ENCODE results near the gene ASPA.

ASPA gene

GRCh38 chr17:3549610-3550162 lies 73.9 kb downstream of the ASPA start:
- no peaks in the 10 kb centered on the region for H3K27me3 ChIP-seq (replicated peaks in 2 of 5; ENCODE audit: control insufficient read depth in 4 of 5, insufficient read depth in 5 of 5, low read length in 4 of 5)
- ChIA-PET POLR2A (no interaction called here), CTCF (no interaction called here)
- H3K27ac ChIP-seq (ENCODE audit: insufficient read depth in 1 of 2, low read depth in 1 of 2, low read length in 2 of 2, poor library complexity in 1 of 2, severe bottlenecking in 2 of 2) = no peak overlapping the region
- WGBS (ENCODE audit: insufficient coverage) = 100% methylated on average over 1 of the region's 2 CpGs
- no peaks in the 10 kb centered on the region for H3K36me3 ChIP-seq (ENCODE audit: control insufficient read depth in 4 of 4, insufficient read depth in 4 of 4, low read length in 3 of 4)
- no peak for DNase-seq
- no peak overlapping the region for H3K4me3 ChIP-seq (ENCODE audit: control insufficient read depth in 1 of 7, extremely low read depth in 1 of 7, insufficient read depth in 4 of 7, low read depth in 2 of 7, low read length in 6 of 7)
- H3K9me3 ChIP-seq (ENCODE audit: control extremely low read depth in 1 of 5, control insufficient read depth in 4 of 5, insufficient read depth in 2 of 5, low read depth in 1 of 5, low read length in 4 of 5) = no peaks in the 10 kb centered on the region
- H3K4me1 ChIP-seq (ENCODE audit: control extremely low read depth in 1 of 4, control insufficient read depth in 4 of 4, insufficient read depth in 4 of 4, low read length in 3 of 4) = no peaks in the 10 kb centered on the region

- ChIA-PET CTCF (no interaction called here), POLR2A (no interaction called here)
- no peaks in the 10 kb centered on the region for H3K27me3 ChIP-seq (replicated peaks in 2 of 5; ENCODE audit: control insufficient read depth in 4 of 5, insufficient read depth in 5 of 5, low read length in 4 of 5)
- H3K36me3 ChIP-seq (ENCODE audit: control insufficient read depth in 4 of 4, insufficient read depth in 4 of 4, low read length in 3 of 4) = no peaks in the 10 kb centered on the region
- no peaks in the 10 kb centered on the region for H3K4me1 ChIP-seq (ENCODE audit: control extremely low read depth in 1 of 4, control insufficient read depth in 4 of 4, insufficient read depth in 4 of 4, low read length in 3 of 4)
- no peak overlapping the region for H3K27ac ChIP-seq (ENCODE audit: insufficient read depth in 1 of 2, low read depth in 1 of 2, low read length in 2 of 2, poor library complexity in 1 of 2, severe bottlenecking in 2 of 2)
- no peaks in the 10 kb centered on the region for H3K9me3 ChIP-seq (ENCODE audit: control extremely low read depth in 1 of 5, control insufficient read depth in 4 of 5, insufficient read depth in 2 of 5, low read depth in 1 of 5, low read length in 4 of 5)
- peak in 1 of 3 donors; percentile 7 for DNase-seq
- WGBS (ENCODE audit: insufficient coverage) = 80% methylated on average over 6 of the region's 6 CpGs
- no peak overlapping the region for H3K4me3 ChIP-seq (ENCODE audit: control insufficient read depth in 1 of 7, extremely low read depth in 1 of 7, insufficient read depth in 4 of 7, low read depth in 2 of 7, low read length in 6 of 7)
Observed at GRCh38 chr17:3551189-3551588, 75.4 kb downstream of the ASPA start.

DNA sequence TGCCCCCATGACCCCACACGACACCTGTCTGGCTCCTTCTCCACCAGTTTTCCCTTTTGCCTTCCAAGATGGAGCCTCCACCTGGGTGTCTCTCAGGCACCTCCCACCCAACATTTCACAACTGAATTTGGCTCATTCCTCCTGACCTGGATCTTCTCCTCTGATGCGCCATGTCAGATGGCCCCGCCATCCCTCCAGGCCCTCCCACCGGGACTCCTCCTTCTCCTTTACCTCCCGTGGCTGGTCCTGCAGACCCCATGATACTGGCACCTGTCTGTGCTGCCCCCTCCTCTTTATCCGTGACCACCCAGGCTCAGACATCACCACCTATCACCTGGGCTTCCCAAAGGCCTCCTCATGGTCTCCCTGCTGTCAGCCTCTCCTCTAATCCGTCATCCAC lies 77.1 kb downstream of the ASPA start:
- H3K9me3 ChIP-seq (ENCODE audit: control extremely low read depth in 1 of 5, control insufficient read depth in 4 of 5, insufficient read depth in 2 of 5, low read depth in 1 of 5, low read length in 4 of 5) = no peaks in the 10 kb centered on the region
- no peak overlapping the region for H3K4me3 ChIP-seq (ENCODE audit: control insufficient read depth in 1 of 7, extremely low read depth in 1 of 7, insufficient read depth in 4 of 7, low read depth in 2 of 7, low read length in 6 of 7)
- no peaks in the 10 kb centered on the region for H3K36me3 ChIP-seq (ENCODE audit: control insufficient read depth in 4 of 4, insufficient read depth in 4 of 4, low read length in 3 of 4)
- CTCF ChIA-PET = no interaction called here
- no peaks in the 10 kb centered on the region for H3K27me3 ChIP-seq (replicated peaks in 2 of 5; ENCODE audit: control insufficient read depth in 4 of 5, insufficient read depth in 5 of 5, low read length in 4 of 5)
- no peak for DNase-seq
- WGBS (ENCODE audit: insufficient coverage) = 97% methylated on average over 7 of the region's 7 CpGs
- POLR2A ChIA-PET = no interaction called here
- H3K27ac ChIP-seq (ENCODE audit: insufficient read depth in 1 of 2, low read depth in 1 of 2, low read length in 2 of 2, poor library complexity in 1 of 2, severe bottlenecking in 2 of 2) = no peak overlapping the region
- H3K4me1 ChIP-seq (ENCODE audit: control extremely low read depth in 1 of 4, control insufficient read depth in 4 of 4, insufficient read depth in 4 of 4, low read length in 3 of 4) = no peaks in the 10 kb centered on the region
